Activated CD4-positive, CD25-positive, alpha-beta regulatory T cell treated with anti-CD3 and anti-CD28 coated beads, Interleukin-2, amount 50 U/mL, for 24 hours (primary cell): ENCODE results near the gene PARD3.

Source experiments
- ATAC-seq, 2 donors: fragments of 150-1000 bp; cut with Tn5 transposase; one replicate each; pipeline ENCODE4 v1.10.0; 2021; ENCODE audit warnings: mild to moderate bottlenecking in 1 of 2, moderate library complexity in 1 of 2

PARD3 gene

DNA sequence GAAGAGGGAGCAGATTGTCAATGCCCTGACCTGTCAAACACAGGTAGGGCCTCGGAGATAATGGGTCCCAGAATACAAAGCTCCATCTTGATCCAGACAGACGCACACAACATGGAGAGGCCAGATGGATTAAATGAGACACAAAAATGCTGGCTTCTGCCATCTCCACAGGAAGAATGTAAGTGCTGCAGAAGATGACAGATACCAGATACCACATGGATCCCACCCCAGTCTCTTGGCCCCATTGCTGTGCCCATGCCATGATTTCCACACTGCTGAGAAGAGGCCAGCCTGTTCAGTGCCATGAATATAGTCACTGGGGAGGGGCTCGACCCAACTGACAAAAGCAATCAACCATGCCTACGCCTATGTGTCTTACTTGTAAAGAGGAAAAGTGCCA is 487.9 kb downstream of the PARD3 start:
- ATAC-seq, result no peak

DNA sequence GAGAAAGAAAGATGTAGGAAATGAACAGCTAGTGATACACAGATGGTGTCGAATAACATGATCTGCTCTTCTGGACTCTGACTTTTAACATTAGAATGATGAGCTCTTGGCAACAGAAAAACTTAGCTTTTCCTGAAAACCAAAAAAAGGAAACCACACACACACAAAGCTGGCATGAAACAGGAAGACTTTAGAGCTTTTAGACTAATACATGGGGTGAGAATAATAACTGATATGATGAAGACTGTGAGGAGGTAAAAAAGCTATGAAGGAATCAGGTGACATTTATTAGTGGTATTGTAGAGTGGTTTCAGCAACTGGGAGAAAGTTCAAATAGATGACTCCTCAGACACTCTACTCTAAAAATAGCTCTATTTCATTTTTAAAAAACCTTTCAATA is 491.9 kb downstream of the PARD3 start:
- ATAC-seq, result no peak

GRCh38 chr10:34320265-34320664 is 494.8 kb downstream of the PARD3 start:
- no peak for ATAC-seq

DNA sequence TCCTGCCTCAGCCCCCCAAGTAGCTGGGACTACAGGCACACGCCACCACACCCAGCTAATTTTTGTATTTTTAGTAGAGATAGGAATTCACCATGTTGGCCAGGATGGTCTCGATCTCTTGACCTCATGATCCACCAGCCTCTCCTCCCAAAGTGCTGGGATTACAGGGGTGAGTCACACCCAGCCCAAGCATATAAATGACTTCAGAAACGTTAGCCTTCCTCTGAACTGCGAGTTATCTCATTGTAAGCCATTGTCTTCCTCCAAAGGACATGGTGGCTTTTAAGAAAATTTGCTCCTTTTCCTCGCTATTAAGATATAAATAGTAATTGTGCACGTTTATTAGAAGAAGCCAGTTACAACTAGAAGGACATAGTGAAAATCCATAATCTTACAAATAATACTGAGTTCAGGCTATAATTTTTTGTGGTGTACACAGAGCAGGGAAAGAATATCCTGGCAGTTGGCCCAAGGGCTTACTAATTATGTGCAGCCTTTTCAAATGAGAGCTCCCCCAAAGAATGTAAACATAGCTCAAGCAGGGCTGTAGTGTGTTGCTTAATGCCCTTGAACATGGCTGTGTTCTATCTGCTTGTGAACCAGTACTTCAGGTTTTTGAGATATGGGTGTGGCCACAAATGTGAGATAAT is 495.8 kb downstream of the PARD3 start:
- ATAC-seq, result no peak

DNA sequence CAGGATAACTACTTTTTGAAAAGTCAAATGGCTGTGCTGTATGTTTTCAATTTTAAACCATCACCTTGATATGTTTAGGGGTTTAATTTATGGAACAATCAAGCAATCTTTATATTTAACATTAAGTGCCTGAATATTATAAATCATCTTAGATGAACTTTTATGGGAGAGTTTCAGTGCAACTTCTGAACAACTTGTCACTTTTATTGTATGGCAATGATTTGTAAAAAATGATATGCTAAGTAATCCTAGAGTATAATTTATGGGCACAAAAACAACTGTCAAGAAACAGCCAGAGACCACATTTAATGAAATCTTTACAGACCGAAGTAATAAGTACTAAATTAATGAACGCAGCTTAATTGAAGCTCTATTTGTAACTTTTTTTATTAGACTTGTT is 498.9 kb downstream of the PARD3 start:
- no peak for ATAC-seq

DNA sequence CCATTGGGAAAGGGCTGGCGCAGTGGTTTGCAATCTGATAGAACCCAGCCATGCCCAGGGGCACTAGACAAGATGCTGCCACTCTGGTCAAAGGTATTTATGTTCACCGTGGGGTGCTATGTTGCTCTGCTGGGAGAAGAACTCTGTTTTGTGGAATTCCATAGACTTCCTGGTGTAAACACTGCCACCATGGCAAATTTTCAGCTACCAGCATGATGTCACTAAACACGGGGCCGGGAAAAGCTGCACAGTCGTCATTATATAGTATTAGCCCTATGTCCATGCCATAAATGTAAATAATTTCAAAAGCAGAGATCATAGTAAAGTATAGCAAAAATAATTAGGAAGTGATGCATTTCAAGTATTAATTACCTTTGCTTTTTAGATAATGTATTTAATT is 500.6 kb downstream of the PARD3 start:
- ATAC-seq, result no peak

- no peak for ATAC-seq
Observed at GRCh38 chr10:34313888-34314287, 501.2 kb downstream of the PARD3 start.

- no peak for ATAC-seq
Observed at GRCh38 chr10:34313353-34313752, 501.7 kb downstream of the PARD3 start.

GRCh38 chr10:34311679-34312078 is 503.4 kb downstream of the PARD3 start:
- no peak for ATAC-seq

GRCh38 chr10:34310234-34310633 is 504.9 kb downstream of the PARD3 start:
- no peak for ATAC-seq

DNA sequence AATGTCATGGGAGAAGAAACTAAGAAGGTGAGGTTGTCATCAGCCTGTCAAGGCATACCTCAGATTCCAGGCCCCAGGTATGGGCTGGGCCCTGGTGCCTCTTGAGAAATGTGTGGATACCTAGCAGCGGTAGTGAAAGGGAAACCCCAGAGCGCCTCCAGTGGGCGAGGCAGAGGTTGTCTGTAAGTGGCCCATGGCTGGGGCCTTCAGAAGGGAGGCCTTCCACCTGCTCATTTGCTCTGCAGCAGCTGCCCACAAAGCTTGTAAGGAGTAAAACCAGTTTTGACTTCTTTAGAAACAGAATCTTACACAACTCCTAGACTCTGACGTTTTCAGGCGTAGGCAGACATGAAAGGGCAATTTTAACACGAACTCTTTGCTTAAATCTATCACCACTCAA is 509.9 kb downstream of the PARD3 start:
- ATAC-seq, result no peak

GRCh38 chr10:34303022-34303421 is 512.1 kb downstream of the PARD3 start:
- ATAC-seq, result no peak

- ATAC-seq, result no peak
Observed at GRCh38 chr10:34299105-34299611, 515.9 kb downstream of the PARD3 start.

DNA sequence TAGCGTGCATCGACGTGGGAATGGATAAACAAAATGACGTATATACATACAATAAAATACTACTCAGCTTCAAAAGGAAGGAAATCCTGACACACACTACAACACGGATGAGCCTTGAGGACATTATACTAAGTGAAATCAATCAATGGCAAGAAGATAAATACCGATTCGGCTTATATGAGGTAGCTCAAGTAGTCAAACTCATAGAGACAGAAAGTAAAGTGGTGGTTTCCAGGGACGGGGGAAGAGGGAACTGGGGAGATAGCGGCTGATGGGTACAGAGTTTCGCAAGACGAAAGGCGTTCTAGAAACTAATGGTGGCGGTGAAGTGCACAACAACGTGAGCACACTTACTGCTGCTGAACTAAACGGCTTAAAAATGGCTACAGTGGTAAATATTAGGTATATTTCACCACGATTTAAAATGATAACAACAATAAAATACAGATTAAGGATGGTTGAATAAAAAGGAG is 516.7 kb downstream of the PARD3 start:
- no peak for ATAC-seq

- no peak for ATAC-seq
Observed at GRCh38 chr10:34297541-34298345, 517.4 kb downstream of the PARD3 start.

GRCh38 chr10:34295142-34295548 is 520.0 kb downstream of the PARD3 start:
- no peak for ATAC-seq

DNA sequence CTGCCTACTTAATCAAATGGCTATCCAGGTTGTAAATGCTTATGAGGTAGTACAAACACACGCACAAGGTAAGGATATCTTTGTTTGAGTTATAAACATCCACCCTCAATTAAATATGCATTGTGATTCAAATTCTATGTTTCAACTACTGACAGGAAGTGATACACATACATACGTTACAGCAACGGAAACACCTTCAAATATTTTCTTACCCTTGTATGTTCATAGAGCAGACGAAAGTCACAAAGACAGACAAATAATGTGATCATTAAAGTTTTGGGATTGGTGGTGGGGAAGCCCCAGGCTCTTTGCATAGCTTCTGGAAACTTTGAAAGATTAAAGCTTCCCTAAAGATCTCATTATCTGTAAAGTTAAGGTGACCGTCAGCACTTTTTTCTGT is 521.0 kb downstream of the PARD3 start:
- ATAC-seq, result no peak

GRCh38 chr10:34292675-34293074 is 522.4 kb downstream of the PARD3 start:
- no peak for ATAC-seq

GRCh38 chr10:34292194-34292565 is 522.9 kb downstream of the PARD3 start:
- no peak for ATAC-seq

- ATAC-seq, result no peak
Observed at GRCh38 chr10:34291466-34292193, 523.5 kb downstream of the PARD3 start.

GRCh38 chr10:34290412-34291081 is 524.5 kb downstream of the PARD3 start:
- ATAC-seq, result no peak

GRCh38 chr10:34288634-34289033 is 526.5 kb downstream of the PARD3 start:
- no peak for ATAC-seq
